Endodermal cell (in vitro differentiated cells): ENCODE data around the gene HNF1B. TPM values are rescaled to one million over a fixed set of nuclear protein-coding genes. Genes with fewer than 3 reads are reported as not detected.
A peak's percentile ranks its signal among the peaks of the same experiment; 100 is the strongest.

Experiments
- DNase-seq: peaks from one replicate; pipeline ENCODE4 v3.0.0-alpha.2; 2017
- H3K27ac ChIP-seq: 2 replicates; pipeline ENCODE4 v1.5.1; 2013; ENCODE audit warnings: mild to moderate bottlenecking, low read depth, low read length, moderate library complexity
- H3K27me3 ChIP-seq: 2 replicates; pipeline ENCODE4 v1.6.1; 2013; ENCODE audit warnings: mild to moderate bottlenecking, low read length, moderate library complexity; ENCODE audit not compliant: insufficient read depth, control insufficient read depth, poor library complexity, severe bottlenecking
- H3K36me3 ChIP-seq: 2 replicates; pipeline ENCODE4 v1.7.0; 2013; ENCODE audit warnings: mild to moderate bottlenecking, low read length, moderate library complexity; ENCODE audit not compliant: control insufficient read depth, insufficient read depth
- H3K4me1 ChIP-seq: one replicate; pipeline ENCODE4 v1.7.0; 2013; ENCODE audit warnings: low read length; ENCODE audit not compliant: control insufficient read depth, insufficient read depth
- H3K4me3 ChIP-seq: 2 replicates; pipeline ENCODE4 v1.5.1; 2013; ENCODE audit warnings: mild to moderate bottlenecking, low read length, moderate library complexity
- H3K9ac ChIP-seq: 2 replicates; pipeline ENCODE4 v1.6.1; 2013; ENCODE audit warnings: mild to moderate bottlenecking, low read length, moderate library complexity; ENCODE audit not compliant: poor library complexity, severe bottlenecking; ENCODE audit errors: extremely low read depth
- H3K9me3 ChIP-seq: 2 replicates; pipeline ENCODE4 v1.6.1; 2013; ENCODE audit warnings: mild to moderate bottlenecking, low read length, moderate library complexity; ENCODE audit not compliant: control insufficient read depth
- H3K27ac Mint-ChIP-seq: 2 replicates; pipeline ENCODE4 v1.8.0; 2020; ENCODE audit warnings: mixed read lengths
- H3K27me3 Mint-ChIP-seq: 2 replicates; pipeline ENCODE4 v1.8.0; 2021; ENCODE audit warnings: mild to moderate bottlenecking, mixed read lengths; ENCODE audit not compliant: insufficient read depth
- H3K36me3 Mint-ChIP-seq: 2 replicates; pipeline ENCODE4 v1.8.0; 2020; ENCODE audit warnings: low read depth, mixed read lengths
- H3K4me1 Mint-ChIP-seq: 2 replicates; pipeline ENCODE4 v1.8.0; 2020; ENCODE audit warnings: mixed read lengths
- H3K4me3 Mint-ChIP-seq: 2 replicates; pipeline ENCODE4 v1.8.0; 2020; ENCODE audit warnings: mild to moderate bottlenecking, moderate library complexity, mixed read lengths
- H3K9me3 Mint-ChIP-seq: 2 replicates; pipeline ENCODE4 v1.8.0; 2020; ENCODE audit warnings: mild to moderate bottlenecking, mixed read lengths
- CTCF ChIP-seq: fragments of 200-600 bp; sonication (generic); conservative IDR thresholded peaks from 2 replicates; pipeline ENCODE4 v1.5.0; 2021; ENCODE audit warnings: antibody characterized with exemption, mild to moderate bottlenecking
- WGBS, 2 experiments: methylation state at CpG; one replicate each; pipeline versions ENCODE4 v1.1.5 to v1.1.7; 2013; ENCODE audit warnings: missing lambda C conversion rate in 2 of 2, mixed read lengths in 1 of 2; ENCODE audit not compliant: insufficient coverage in 1 of 2, insufficient read length in 1 of 2; 5-methylcytosine and 5-hydroxymethylcytosine counted together
- total RNA-seq, 2 donors: library from RNA; stranded (reverse); fragmentation: NEBNext Ultra II Directional in 1 of 2; extraction: Animal tissue kit (Norgen Biotek cat#: 25700) in 1 of 2; gene quantifications; 2 replicates in 1 of 2; 3 replicates in 1 of 2; pipeline ENCODE4 v1.2.1, GENCODE V29; 2021

Gene HNF1B
- total RNA-seq, 2 donors from 2014 or later = 39.7 to 42.7 TPM

- Histone ChIP-seq H3K4me3 (no peak overlapping the region), H3K36me3 (peaks cover 77% of the 10 kb centered on the region), H3K9me3 (no peaks in the 10 kb centered on the region), H3K27ac (no peak overlapping the region), H3K4me1 (peaks cover 16% of the 10 kb centered on the region), H3K9ac (no peak overlapping the region), H3K27me3 (no peaks in the 10 kb centered on the region)
- Mint-ChIP-seq H3K4me1 (peaks cover 27% of the 10 kb centered on the region), H3K36me3 (peaks cover 82% of the 10 kb centered on the region), H3K4me3 (no peak overlapping the region), H3K27ac (no peak overlapping the region), H3K9me3 (no peaks in the 10 kb centered on the region), H3K27me3 (peaks cover 23% of the 10 kb centered on the region)
- TF ChIP-seq CTCF = no peak
- 79 to 95% methylated on average over 1 to 4 of the region's 4 CpGs for WGBS, 2 experiments
- no peak for DNase-seq
These were observed 12.5 kb downstream of the HNF1B start for GRCh38 chr17:37732316-37732715.

- Mint-ChIP-seq H3K4me3 (no peak overlapping the region), H3K9me3 (no peaks in the 10 kb centered on the region), H3K36me3 (peaks cover 78% of the 10 kb centered on the region), H3K27me3 (peaks cover 11% of the 10 kb centered on the region), H3K4me1 (peaks cover 40% of the 10 kb centered on the region), H3K27ac (no peak overlapping the region)
- DNase-seq = no peak
- TF ChIP-seq CTCF = no peak
- 84 to 93% methylated on average over 7 to 12 of the region's 12 CpGs for WGBS, 2 experiments
- H3K4me1 ChIP-seq = peaks cover 28% of the 10 kb centered on the region
- H3K36me3 ChIP-seq = peaks cover 76% of the 10 kb centered on the region
- H3K4me3 ChIP-seq = no peak overlapping the region
- no peak overlapping the region for H3K9ac ChIP-seq
- H3K9me3 ChIP-seq = no peaks in the 10 kb centered on the region
- no peak overlapping the region for H3K27ac ChIP-seq
- H3K27me3 ChIP-seq = no peaks in the 10 kb centered on the region
These were observed 13.8 kb downstream of the HNF1B start for GRCh38 chr17:37731056-37731455.

GRCh38 chr17:37729905-37730304 lies 15.0 kb downstream of the HNF1B start:
- no peaks in the 10 kb centered on the region for H3K9me3 Mint-ChIP-seq
- Histone ChIP-seq H3K27ac (no peak overlapping the region), H3K4me3 (no peak overlapping the region), H3K4me1 (peaks cover 32% of the 10 kb centered on the region), H3K36me3 (peaks cover 68% of the 10 kb centered on the region), H3K9ac (no peak overlapping the region), H3K9me3 (no peaks in the 10 kb centered on the region), H3K27me3 (no peaks in the 10 kb centered on the region)
- no peak for TF ChIP-seq CTCF
- peaks cover 49% of the 10 kb centered on the region for H3K4me1 Mint-ChIP-seq
- H3K4me3 Mint-ChIP-seq = no peak overlapping the region
- WGBS, 2 experiments = 46 to 47% methylated on average over 4 to 6 of the region's 6 CpGs
- peaks cover 5% of the 10 kb centered on the region for H3K27me3 Mint-ChIP-seq
- peak overlapping the region; percentile 52 for H3K27ac Mint-ChIP-seq
- peaks cover 70% of the 10 kb centered on the region for H3K36me3 Mint-ChIP-seq
- peak; percentile 88 for DNase-seq
